ENCODE measurements around the gene BSDC1. TPM values are rescaled to one million over a fixed set of nuclear protein-coding genes. Genes with fewer than 3 reads are reported as not detected.

BSDC1 gene
- total RNA-seq, 2 donors from 2014 or later = 47.1 to 49.7 TPM

DNA sequence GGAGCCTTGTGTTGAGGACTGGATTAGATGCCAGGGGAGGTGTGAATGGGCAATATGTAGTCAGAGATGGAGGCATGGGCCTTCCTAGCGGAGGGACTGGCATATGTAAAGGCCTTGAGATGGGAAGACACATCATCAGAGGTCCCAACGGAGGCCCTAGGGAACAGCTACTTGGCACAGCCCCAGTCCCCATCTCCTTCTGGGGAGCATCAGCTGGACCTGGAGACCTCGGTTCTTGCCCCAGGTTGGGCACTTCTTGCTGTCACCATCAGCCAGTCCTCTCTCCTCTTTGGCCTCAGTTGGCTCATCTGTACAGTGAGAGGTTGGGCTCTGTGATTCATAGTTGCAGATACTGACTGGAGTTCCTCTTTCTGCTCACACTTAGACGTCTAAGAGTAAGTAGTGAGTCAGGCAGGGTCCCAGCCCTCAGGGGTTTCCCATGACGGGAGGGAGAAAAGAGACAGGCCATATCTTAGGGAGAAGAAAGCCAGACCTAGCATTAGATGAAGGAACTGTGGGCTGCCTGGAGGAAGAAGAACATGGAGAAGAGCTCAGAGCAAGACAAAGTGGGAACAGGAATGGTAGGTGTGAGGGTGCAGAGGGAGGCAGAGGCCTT, 54.8 kb downstream of the BSDC1 start:
- no peak for DNase-seq (ENCODE audit: low spot score)
- no peaks in the 10 kb centered on the region for H3K9me3 ChIP-seq
- H3K4me3 ChIP-seq = no peak overlapping the region
- TF ChIP-seq CTCF (IDR thresholded peaks at IDR 0.05) = no peak
- H3K36me3 ChIP-seq = no peaks in the 10 kb centered on the region
- H3K4me1 ChIP-seq = peaks cover 0 to 39% of the 10 kb centered on the region in 2 donors
- H3K27me3 ChIP-seq = no peaks in the 10 kb centered on the region
- no peak overlapping the region for H3K27ac ChIP-seq

- DNase-seq (ENCODE audit: low spot score) = no peak
- H3K27ac ChIP-seq = peak overlapping the region in 1 of 2 donors; percentile 25
- no peak for TF ChIP-seq CTCF (IDR thresholded peaks at IDR 0.05)
- no peak overlapping the region for H3K4me3 ChIP-seq
- no peaks in the 10 kb centered on the region for H3K27me3 ChIP-seq
- no peaks in the 10 kb centered on the region for H3K36me3 ChIP-seq
- H3K9me3 ChIP-seq = no peaks in the 10 kb centered on the region
- H3K4me1 ChIP-seq = peaks cover 0 to 44% of the 10 kb centered on the region in 2 donors
Observed at GRCh38 chr1:32338637-32339145, 55.5 kb downstream of the BSDC1 start.

DNA sequence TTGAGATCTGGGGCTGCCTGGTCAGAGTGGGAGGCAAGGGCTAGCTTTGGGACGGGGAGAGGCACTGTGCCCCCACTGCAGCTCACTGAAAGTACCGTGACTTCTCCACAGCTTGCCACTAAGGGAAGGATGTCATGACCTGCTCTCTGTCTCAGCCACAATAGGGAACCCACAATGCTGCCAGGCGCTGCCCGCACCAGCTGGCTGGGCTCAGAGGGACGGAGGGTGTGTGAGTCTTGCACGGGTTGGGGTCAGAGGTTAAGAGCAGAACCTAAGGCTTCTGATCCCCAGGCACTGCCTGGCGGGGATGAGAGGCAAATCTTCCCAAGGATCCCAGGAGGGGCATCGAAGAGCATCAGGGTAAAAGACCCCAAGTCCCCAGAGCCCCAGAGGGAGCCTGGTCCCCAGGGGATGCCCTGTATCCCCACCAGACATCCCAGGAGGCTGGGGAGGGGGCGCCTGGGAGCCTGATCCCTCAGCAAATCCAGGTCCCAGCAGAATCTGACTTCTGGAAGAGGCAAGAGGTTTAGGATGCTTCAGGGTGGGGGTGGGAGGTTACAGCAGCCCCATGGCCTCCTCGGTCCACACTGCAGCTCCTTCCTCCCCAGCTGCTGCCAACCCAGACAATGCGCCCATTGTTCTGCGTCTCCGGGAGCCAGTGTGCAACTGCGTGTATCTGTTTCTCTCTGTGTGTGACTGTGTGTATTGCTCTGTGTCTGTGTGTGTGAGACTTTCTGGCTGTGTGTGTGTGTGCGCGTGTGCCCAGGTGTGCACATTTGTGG, 56.2 kb downstream of the BSDC1 start:
- H3K27me3 ChIP-seq = no peaks in the 10 kb centered on the region
- H3K9me3 ChIP-seq = no peaks in the 10 kb centered on the region
- H3K4me3 ChIP-seq = no peak overlapping the region
- peaks cover 0 to 44% of the 10 kb centered on the region in 2 donors for H3K4me1 ChIP-seq
- DNase-seq (ENCODE audit: low spot score) = no peak
- TF ChIP-seq CTCF (IDR thresholded peaks at IDR 0.05) = no peak
- no peaks in the 10 kb centered on the region for H3K36me3 ChIP-seq
- peak overlapping the region in 1 of 2 donors; percentile 25 for H3K27ac ChIP-seq

GRCh38 chr1:32336963-32337675, 57.1 kb downstream of the BSDC1 start:
- Histone ChIP-seq H3K27ac (peak overlapping the region; percentile 64 to 68), H3K4me1 (peaks cover 0 to 44% of the 10 kb centered on the region in 2 donors)

DNA sequence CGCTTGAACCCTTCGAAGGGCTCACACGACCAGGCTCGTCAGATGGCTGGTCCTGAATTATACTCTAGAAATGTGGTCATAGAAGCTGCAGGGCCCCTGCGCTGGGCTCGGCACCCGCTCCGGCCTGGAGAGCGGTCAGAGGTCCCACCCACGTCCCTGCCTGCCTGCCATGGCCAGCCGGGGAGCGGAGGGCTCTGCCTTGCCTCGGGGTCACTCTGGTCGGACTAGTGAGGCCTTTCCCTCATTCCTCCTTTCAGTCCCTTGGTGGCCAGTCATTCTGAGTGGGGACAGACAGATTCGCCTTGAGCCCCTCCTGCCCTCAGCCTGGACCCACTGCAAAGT, 57.7 kb downstream of the BSDC1 start:
- Histone ChIP-seq H3K9me3 (no peaks in the 10 kb centered on the region), H3K27ac (peak overlapping the region; percentile 64 to 68), H3K27me3 (no peaks in the 10 kb centered on the region), H3K36me3 (peaks cover 10% of the 10 kb centered on the region), H3K4me1 (peaks cover 0 to 44% of the 10 kb centered on the region in 2 donors), H3K4me3 (peak overlapping the region; percentile 57 to 68)
- DNase-seq (ENCODE audit: low spot score) = no peak
- no peak for TF ChIP-seq CTCF (IDR thresholded peaks at IDR 0.05)

More at GRCh38 chr1:32336963-32337675, 57.1 kb downstream of the BSDC1 start:
- no peaks in the 10 kb centered on the region for H3K9me3 ChIP-seq
- no peak for TF ChIP-seq CTCF (IDR thresholded peaks at IDR 0.05)
- H3K4me3 ChIP-seq = no peak overlapping the region
- H3K27me3 ChIP-seq = no peaks in the 10 kb centered on the region
- no peak for DNase-seq (ENCODE audit: low spot score)
- H3K36me3 ChIP-seq = peaks cover 5% of the 10 kb centered on the region

Data from right atrium auricular region (tissue), 2 donors.